Activated CD8-positive, alpha-beta memory T cell treated with anti-CD3 and anti-CD28 coated beads for 36 hours (primary cell): ENCODE results near the gene TEX9. TPM values are rescaled to one million over a fixed set of nuclear protein-coding genes. Genes with fewer than 3 reads are reported as not detected.

ENCODE experiments used
- CTCF ChIA-PET: fragments of 350-600 bp; sonication (Branson Sonifier 250); formaldehyde crosslinking; loops from one replicate; lab custom pipeline; 2021; ENCODE audit warnings: antibody characterized with exemption; lab: Charles Lee
- POLR2A ChIA-PET: fragments of 350-600 bp; sonication (Branson Sonifier 250); formaldehyde crosslinking; loops from one replicate; lab custom pipeline; 2021; ENCODE audit warnings: antibody characterized with exemption; lab: Charles Lee
- total RNA-seq, 2 experiments: library from RNA; stranded (reverse); gene quantifications; one replicate each; pipeline ENCODE4 v1.2.3, GENCODE V29; 2021

The TEX9 gene
- total RNA-seq, 2 experiments from 2014 or later = 1.4 to 2.9 TPM

DNA sequence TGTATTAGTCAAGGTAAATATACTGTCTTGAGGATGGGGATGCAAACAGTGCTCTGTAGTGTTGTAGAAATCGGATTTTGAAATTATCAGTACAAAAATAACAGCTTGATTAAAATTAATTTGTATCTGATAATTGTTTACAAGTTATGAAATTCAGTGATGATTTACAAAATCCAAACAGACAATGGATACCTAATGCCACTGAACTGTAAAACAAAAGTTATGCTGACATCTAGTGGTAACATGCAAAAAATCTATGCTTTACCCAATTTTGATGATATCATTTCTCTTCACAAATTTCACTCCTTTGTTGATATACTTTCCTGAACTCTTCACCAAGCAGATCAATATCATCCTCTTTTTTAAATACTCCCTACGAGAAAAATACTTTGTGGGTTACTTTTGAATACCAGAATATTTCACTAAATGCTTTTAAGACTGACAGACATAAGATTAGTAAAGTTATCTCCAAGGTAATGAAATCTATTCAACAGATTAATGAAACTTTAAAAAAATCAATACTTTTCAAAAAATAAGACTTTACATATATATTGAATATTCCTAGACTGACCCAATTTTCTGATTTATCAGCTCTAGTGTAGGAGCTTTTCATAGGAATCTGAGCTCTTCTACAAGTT lies 63.7 kb downstream of the TEX9 start:
- ChIA-PET POLR2A (no interaction called here), CTCF (no interaction called here)

DNA sequence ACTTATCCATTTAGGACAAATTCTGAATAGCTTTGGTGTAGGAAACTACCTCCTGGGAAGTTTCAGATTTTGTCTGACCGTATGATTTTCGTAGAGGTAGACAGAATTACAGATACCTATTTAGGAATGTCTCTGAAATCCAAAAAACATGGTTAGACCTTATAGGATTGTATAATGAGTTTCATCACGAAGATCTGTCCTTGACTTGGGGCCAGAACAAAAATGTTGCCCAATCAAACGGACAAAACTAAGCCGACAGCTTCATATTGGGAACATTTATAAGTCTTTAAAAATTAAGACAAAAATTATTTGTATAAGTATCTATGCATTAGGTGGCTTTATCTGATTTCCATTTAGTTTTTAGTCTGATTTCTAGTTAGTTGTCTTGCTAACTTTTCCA lies 67.1 kb downstream of the TEX9 start:
- POLR2A ChIA-PET = no interaction called here
- CTCF ChIA-PET = no interaction called here

DNA sequence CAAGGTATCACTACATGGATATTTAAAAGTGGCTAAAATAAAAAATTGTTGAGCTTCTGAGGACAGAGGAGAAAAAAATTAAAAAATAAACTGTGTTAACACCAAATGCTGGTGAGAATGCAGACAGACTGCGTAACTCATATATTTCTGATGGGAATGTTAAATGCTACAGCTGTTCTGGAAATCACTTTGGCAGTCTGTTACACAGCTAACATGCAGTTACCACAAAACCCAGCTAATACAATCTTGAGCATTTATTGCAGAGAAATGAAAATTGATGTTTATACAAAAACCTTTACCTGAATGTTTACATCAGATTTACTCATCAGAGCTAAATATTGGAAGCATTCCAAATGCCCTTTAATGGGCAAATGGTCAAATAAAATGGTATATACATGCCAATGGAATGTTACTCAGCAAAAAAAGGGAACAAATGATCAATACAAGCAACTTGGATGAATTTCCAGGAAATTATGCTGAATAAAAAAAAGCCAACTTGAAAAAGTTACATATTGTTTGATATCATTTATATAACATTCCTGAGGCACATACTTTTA lies 75.1 kb downstream of the TEX9 start:
- ChIA-PET POLR2A (no interaction called here), CTCF (no interaction called here)

DNA sequence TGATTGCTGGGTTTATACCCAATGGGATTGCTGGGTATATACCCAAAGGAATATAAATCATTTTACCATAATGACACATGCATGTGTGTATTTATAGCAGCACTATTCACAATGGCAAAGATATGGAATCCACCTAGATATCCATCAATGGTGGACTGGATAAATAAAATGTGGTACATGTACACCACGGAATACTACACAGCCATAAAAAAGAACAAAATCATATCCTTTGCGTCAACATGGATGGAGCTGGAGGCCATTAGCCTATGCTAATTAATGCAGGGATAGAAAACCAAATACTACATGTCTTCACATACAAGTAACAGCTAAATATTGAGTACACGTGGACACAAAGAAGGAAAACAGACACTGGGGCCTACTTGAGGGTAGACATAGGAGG lies 77.1 kb downstream of the TEX9 start:
- ChIA-PET CTCF (no interaction called here), POLR2A (no interaction called here)

DNA sequence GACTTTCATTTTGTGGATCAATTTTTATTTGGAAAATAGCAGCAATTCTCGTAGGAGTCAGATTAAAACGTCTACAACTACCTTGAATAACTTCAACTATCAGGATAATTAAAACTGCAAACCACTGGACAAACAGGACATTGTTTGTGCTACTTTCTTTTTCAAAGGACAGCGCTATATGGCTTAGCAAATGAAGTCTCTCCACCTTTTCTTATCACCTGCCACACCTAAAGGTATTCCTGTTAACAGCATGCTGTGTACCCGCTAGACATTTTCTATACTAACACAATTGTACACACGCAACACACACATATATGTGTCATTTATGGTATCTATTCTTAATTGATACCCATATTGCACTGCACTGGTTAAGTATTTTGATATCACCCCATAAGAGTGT lies 80.5 kb downstream of the TEX9 start:
- POLR2A ChIA-PET = no interaction called here
- CTCF ChIA-PET = no interaction called here

DNA sequence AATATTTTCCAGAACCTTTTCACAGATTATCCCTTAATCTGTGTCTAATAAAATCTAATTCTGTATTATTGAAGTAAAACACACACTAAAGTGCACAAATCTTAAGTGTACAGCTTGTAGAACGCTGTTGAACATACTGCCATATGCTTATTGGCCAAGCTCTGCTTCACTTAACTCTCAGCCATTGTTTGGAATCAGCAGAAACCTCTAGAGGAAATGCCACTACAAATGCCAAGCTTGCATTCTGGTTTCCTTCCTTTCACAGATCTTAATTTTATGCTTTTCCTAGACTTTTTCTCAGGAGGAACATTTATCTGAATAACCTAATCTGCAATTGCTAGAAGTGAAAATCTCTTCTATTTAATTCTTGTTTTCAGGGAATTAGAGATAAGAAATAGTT lies 89.6 kb downstream of the TEX9 start:
- POLR2A ChIA-PET = no interaction called here

DNA sequence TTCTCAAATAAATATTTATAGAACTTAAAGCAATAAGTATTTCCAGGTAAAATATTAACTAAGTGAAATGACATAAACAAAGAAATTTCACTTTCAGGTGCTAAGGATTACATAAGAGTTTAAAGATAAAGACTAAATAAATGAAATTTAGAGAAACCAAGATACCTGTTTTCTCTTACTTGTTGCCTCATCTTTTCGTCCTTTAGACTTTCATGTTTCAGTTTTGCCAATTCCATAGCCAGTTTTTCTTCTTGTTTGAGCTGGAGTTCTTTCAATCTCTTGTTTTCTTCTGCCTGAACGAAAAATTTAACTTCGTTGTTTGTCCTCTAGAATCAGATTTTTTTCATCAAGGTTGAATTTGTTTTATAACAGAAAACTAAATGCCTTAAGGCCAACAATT lies 91.0 kb downstream of the TEX9 start:
- ChIA-PET CTCF (no interaction called here), POLR2A (no interaction called here)

More for the DNA sequence above, 89.6 kb downstream of the TEX9 start:
- CTCF ChIA-PET = no interaction called here

DNA sequence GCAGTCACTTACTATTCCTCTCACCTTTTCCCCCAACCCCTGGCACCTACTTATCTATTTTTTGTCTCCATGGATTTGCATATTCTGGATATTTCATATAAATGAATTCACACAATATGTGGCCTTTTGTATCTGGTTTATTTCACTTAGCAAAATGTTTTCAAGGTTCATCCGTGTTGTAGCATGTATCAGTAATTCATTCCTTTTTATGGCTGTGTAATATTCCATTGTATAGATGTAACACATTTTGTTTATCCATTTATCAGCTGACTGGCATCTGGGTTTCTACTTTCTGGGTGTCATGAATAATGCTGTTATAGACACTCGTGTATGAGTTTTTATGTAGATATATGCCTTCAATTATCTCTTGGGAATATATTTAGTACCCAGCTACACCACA lies 93.9 kb downstream of the TEX9 start:
- ChIA-PET CTCF (no interaction called here), POLR2A (no interaction called here)

DNA sequence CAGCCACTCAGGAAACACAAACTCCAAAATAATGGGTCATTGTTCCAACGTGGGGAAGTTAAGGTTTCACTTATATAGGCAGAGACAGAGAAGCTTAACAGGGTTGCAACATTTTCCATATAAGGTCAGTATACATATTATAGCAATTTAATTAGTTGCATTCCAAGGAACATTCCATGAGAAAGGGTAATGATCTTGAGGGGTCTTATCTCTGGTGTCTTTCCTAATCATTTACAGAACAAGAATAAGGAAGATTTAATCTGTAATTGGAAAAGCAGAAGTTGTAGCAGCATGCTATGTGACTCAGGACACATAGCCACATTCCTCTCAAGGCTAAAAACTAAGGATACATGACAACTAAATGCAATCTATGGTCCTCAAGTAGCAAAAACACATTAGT lies 94.8 kb downstream of the TEX9 start:
- ChIA-PET CTCF (no interaction called here), POLR2A (no interaction called here)

DNA sequence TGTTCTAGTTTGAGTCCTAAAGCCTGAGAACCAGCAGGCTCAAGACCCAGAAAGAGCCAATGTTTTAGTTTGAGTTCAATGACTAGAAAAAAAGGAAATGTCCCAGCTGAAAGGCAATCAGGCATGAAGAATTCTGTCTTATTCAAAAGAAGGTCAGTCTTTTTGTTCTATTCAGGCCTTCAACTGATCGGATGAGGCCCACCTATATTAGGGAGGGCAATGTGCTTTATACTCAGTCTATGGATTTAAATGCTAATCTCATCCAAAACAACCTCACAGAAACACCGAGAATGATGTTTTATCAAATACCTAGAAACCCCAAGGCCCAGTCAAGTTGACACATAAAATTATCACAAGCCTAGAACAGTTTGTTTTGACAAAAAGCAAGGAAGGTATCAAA lies 95.7 kb downstream of the TEX9 start:
- ChIA-PET POLR2A (no interaction called here), CTCF (no interaction called here)

DNA sequence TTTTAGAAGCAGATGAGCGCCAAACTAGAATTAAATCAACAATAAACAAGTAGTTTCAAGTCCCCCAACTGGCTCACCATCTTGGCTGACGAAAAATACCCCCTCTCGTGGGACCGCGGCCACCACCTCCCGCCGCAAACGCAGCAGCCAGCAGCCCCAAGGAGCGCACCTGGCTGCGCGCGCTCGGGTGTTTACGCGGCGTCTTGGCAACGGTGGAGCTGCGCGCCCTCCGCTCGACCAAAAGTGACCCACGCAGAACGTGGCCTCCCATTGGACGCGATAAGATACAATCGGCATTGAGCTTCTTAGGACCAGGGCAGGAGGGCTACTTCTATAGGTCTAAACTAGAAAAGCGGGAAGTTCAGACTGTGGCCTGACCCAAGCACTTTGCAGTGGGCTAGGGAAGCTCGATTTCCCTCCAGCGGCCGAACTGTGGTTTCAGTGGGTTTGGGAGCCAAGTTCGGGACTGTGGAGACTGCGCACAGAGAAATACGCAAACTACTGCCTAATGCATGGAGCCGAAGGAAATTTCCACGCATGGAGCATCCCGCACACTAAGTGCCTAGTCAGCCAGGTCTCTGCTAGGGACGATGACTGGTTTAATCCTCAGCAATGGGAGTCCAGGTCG lies 99.8 kb downstream of the TEX9 start, which contains the start of gene MNS1:
Gene MNS1 (minus strand): TSS at position 245 of the 628 bp plus-strand sequence. CDS start 165 bp downstream, at position 80.
- CTCF ChIA-PET = interaction anchor here (0.6 to 1.0 kb wide), 3 partner anchors 26 to 192 kb away, joined by 3 read pairs; no protein-coding TSS in a partner anchor
- POLR2A ChIA-PET = no interaction called here

DNA sequence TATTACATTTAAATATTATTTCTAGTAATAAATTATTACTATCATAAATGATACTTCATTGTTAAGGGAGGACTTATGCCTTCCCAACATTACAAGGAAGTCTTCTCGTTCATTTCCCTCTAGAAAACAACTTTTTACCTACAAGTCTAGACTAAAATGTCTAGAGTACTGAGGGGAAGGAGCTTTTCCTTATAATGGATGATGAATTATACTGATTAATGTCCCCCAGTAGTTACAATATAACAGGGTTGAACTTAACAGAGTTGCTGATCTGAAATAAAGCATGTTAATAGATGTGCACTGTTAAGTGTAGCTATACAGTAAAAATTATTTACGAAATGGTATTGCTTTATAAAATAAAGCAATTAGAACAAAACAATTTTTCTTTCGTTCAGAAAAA lies 102.4 kb downstream of the TEX9 start:
- CTCF ChIA-PET = no interaction called here
- POLR2A ChIA-PET = no interaction called here

DNA sequence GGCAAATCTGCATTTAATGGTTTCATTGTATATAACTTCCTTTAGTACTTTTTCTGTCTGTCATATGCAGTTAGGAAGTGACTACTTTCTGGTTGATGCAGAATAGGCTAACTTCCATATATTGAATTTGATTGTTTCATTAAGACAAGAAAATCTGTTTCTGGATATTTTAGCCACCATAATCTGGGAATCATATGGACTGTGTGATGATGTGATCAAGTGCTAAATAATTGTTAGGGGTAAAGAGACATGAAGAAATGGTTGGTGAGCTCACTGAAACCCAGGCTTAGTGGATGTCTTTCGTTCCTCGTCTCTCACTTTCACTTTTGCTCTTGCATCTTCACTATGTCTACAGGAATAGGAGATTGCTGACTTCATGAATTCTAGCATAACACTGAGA lies 103.2 kb downstream of the TEX9 start:
- CTCF ChIA-PET = interaction anchor here (0.5 kb wide), 1 partner anchor 365 kb away, joined by 4 read pairs; no protein-coding TSS in a partner anchor
- POLR2A ChIA-PET = no interaction called here

DNA sequence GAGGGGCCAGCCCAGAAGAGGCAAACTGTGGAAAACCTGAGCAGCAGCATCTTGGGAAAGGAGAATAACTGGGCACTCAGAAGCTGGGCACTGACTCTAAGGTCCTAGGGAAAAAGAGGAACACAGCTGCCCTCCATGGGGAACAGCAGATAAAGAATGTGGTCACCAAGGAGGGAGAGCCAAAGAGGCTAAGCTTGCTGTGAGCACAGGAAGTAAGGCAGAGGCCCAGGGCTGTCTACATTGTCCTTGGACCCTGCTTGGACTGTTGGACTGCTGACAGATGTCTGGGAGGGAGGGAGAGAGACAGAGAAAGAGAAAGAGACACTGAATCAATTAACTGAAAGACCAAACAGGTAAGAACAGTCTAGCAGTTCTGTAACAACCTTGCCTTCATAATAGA lies 104.3 kb downstream of the TEX9 start:
- ChIA-PET POLR2A (interaction anchor here (0.7 kb wide), 1 partner anchor 683 kb away, joined by 3 read pairs; no protein-coding TSS in a partner anchor), CTCF (no interaction called here)

DNA sequence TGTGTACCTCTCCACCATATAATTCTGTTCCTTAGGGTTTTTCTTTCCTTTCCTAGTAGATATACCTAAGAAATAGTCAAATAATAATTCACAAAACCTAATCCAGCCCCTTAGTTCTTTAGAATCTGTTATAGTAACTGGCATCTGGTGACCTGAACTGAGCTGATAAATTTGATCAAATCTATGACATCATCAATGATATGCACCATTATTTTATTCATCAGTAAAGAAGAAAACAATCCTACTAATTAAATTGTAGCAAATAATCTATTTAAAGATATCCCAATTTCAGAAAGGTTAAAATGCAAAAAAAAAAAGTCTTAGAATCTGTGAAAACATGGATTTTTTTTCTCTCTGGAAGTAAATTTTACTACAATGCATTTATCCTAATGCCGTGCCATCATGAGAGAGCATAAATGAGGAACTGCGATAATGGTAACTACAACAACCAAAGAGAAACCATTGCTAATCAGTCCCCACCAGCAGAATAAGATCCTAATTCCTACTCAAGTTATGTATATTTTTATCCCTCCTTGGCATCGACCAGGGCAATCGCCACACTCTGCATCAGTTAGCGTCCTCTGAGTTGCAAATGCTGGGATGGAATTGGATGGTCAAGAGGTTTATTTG lies 106.3 kb downstream of the TEX9 start:
- CTCF ChIA-PET = no interaction called here
- POLR2A ChIA-PET = no interaction called here

DNA sequence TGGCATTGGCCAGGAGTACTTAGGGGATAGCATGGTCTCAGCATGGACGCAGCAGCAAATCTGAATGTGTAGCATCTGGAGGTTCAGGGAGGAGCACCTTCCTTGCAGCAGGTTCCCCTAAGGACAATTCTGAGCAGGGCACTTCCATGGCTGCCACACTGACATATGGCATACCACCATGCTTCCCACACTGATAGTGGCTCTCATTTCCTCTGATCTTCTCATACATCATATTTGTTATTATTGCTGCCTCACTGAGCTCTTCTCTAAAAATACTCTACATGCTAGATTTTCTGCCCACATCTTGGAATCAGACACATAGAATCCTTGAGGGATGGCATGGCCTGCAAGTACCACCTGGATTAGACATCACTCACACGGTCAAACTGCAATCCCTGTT lies 107.1 kb downstream of the TEX9 start:
- ChIA-PET CTCF (no interaction called here), POLR2A (no interaction called here)

DNA sequence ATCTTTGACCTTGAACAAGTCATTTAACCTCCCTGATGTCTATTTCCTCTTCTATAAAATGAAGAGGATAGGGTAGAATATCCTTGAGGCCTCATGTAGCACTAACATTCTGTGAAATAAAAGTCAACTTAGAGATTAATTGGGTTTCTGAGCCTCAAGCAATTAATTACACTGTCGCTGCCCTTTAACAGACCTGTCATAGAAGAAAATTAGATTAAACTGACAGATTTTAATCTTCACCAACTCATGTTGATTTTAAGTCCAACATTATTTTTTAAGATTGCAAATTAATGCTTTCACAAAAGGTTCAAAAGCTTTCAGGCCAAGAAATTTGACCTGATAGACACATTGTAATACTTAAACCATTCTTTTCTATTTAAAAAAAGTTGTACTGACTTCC lies 107.8 kb downstream of the TEX9 start:
- POLR2A ChIA-PET = no interaction called here
- CTCF ChIA-PET = no interaction called here

DNA sequence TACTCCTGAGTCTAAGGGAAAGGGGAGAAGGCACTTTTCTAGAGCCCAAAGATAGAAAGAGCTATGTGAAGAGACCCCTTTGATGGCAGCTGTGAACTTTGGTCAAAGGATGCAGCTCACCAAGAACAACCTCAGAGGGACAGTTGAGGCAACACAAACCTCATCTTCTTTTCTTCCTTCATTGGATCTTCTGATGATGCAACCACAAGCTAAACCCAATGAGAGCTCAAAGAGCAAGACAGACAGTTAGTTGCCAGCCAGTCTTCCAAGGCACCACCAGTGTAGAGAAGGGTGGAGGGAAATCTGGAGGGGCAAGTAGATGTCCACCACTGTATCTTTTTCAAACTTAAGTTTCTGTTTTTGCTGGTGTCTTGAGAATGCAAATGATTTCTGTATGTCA lies 110.1 kb downstream of the TEX9 start:
- ChIA-PET CTCF (no interaction called here), POLR2A (no interaction called here)
